Fibroblast of mammary gland (primary cell): Measurements from ENCODE around the gene BPIFB4.
"Not testable (repeated sequence)": the region's sequence is repeated elsewhere in the genome, so short reads cannot be mapped to it uniquely, and the experiment has no call there.

ENCODE experiments used
- DNase-seq: peaks from one replicate; pipeline ENCODE4 v3.0.0-alpha.2; 2010; ENCODE audit warnings: low read depth
- H3K4me3 ChIP-seq: 2 replicates; pipeline ENCODE4 v1.5.1; 2011; ENCODE audit warnings: low read depth, mild to moderate bottlenecking, low read length, moderate library complexity; ENCODE audit not compliant: control insufficient read depth
- TF ChIP-seq, protein P1 (sequence below): conservative IDR thresholded peaks from 2 replicates; pipeline ENCODE4 v1.5.1; 2011; ENCODE audit warnings: low read depth, low read length, inconsistent platforms; ENCODE audit not compliant: control insufficient read depth, insufficient read depth

The BPIFB4 gene

DNA sequence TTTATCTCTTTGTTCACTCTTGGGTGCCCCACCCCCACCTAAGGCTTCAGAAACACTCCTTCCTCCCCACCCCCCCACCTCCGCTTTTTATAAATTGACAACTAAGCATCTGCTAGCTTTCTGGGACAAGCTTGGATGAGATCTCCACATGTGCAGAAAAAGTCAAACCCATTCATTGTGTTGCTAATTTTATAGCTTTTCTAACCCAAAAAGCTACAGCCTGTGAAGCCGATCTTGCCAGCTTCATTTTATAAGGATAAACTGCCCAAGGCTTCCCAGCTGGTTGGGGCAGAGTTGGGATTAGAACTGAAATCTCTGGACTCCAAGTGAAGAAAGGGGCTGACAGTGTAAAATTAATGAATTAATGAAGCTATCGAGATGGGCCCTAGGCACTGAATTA lies 24.1 kb downstream of the BPIFB4 start:
- H3K4me3 ChIP-seq = no peak overlapping the region
- TF ChIP-seq, protein P1, sequence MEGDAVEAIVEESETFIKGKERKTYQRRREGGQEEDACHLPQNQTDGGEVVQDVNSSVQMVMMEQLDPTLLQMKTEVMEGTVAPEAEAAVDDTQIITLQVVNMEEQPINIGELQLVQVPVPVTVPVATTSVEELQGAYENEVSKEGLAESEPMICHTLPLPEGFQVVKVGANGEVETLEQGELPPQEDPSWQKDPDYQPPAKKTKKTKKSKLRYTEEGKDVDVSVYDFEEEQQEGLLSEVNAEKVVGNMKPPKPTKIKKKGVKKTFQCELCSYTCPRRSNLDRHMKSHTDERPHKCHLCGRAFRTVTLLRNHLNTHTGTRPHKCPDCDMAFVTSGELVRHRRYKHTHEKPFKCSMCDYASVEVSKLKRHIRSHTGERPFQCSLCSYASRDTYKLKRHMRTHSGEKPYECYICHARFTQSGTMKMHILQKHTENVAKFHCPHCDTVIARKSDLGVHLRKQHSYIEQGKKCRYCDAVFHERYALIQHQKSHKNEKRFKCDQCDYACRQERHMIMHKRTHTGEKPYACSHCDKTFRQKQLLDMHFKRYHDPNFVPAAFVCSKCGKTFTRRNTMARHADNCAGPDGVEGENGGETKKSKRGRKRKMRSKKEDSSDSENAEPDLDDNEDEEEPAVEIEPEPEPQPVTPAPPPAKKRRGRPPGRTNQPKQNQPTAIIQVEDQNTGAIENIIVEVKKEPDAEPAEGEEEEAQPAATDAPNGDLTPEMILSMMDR = no peak
- DNase-seq = no peak

DNA sequence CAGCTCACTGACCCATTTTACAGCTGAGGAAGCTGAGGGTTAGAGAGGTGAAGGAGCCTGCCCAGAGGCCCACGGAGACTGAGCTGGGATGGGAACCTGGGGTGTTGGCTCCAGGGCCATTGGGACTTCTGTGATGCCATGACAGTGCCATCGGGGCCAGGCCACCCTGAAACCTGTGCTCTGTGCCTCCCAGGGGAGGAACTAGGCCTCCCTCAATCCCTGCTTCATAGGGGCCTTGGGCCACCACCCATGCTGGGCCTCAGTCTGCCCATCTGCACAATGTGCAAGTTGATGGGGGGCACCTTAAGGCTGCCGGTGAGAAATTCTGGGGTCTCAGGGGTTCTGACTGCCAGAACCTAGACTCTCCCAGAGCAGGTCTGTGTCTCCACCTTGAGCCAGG lies 24.9 kb downstream of the BPIFB4 start:
- no peak for DNase-seq
- no peak overlapping the region for H3K4me3 ChIP-seq
- TF ChIP-seq, protein P1 = no peak

DNA sequence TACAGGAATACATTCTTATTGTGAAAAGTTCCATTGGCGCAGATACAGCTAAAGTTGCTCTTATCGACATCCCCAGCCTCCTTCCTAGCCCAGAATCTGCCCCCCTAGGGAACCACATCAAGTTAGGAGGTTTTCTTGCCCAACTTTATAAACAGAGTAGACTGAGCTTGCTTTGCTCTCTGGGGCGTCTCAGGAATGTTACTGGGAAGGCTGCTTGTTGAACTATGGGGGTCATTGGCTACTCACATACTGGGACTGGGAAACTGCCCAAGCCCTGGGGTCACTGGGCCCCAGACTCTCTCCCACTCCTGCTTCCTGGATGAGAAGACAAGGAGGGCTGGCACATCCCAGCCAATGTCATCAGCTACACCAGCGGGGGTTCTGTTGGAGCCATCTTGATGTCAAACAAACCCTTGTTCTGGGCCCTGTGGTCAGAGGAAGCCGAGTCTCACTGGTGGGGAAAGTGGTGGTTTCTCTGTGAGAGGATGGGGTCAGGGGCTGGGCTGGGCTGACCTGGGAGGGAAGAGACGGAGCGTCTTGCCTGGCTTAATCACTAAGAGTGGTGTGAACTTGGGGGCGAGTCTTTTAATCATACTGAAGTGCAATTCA lies 26.0 kb downstream of the BPIFB4 start:
- no peak for DNase-seq
- no peak overlapping the region for H3K4me3 ChIP-seq
- TF ChIP-seq, protein P1 = no peak

DNA sequence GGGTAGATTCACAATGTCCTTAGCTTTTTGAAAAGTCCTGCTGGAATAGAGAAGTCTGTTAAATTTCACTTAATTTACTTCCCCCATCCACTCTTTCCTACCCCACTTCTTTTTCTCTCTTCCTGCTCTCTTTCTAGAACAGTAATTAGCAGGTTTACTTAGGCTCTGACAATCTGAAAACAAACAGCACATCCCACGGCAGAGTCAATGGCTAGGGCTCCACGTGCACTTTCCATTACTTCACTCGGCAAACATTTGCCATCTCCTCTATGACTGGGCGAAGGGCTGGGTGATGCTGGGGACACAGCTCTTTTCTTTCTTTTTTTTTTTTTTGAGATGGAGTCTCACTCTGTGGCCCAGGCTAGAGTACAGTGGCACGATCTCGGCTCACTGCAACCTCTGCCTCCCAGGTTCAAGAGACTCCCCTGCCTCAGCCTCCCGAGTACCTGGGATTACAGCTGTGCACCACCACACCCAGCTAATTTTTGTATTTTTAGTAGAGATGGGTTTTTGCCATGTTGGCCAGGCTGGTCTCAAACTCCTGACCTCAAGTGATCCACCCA lies 26.7 kb downstream of the BPIFB4 start:
- H3K4me3 ChIP-seq, DNase-seq: not testable (repeated sequence)

DNA sequence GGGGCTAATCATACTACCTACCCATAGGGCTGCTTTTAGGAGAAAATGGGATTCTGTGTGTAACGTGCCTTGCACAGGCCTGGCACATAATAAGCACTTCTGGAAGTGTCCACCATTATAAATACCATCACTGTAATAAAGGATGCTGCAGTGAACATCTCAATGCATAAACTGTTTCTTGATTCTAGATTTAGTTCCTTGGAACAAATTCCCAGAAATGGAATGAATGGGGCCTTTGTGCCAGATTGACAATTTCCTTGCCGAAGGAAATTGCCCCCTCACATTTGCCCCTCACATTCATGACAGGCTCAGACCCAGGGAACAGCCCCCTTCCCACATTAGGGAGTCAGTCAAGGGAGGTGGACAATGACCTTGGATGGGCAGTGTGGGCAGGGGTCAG lies 29.2 kb downstream of the BPIFB4 start:
- no peak for DNase-seq
- no peak overlapping the region for H3K4me3 ChIP-seq
- TF ChIP-seq, protein P1 = no peak

DNA sequence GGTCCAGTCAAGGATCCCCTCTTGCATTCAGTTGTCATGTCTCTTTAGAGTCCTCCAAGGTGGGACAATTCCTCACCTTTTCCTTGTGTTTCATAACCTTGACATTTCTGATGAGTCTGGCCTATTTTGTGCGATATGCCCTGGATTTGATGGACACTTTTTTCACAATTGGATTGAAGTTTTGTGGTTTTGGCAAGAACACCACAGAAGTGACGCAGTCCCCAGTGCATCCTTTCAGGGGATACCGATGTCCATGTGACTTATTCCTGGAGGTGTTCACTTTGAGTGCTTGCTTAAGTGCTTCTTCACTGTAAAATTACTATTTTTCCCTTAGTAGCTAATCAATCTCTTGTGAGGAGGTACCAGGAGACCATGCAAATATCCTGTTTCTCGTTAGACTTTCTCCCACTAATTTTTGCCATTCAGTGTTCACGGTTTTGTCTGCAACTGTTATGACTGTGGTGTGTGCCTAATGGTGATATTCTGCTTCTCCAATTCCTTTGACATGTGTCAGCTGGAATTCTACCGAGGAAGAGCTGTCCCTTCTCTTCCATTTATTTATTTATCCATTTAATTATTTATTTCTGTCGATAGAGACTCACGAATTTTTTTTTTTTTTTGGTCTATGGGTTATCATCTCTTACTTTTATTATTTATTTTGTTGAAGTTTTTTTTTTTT lies 30.8 kb downstream of the BPIFB4 start:
- H3K4me3 ChIP-seq = no peak overlapping the region
- TF ChIP-seq, protein P1 = no peak
- DNase-seq = no peak

DNA sequence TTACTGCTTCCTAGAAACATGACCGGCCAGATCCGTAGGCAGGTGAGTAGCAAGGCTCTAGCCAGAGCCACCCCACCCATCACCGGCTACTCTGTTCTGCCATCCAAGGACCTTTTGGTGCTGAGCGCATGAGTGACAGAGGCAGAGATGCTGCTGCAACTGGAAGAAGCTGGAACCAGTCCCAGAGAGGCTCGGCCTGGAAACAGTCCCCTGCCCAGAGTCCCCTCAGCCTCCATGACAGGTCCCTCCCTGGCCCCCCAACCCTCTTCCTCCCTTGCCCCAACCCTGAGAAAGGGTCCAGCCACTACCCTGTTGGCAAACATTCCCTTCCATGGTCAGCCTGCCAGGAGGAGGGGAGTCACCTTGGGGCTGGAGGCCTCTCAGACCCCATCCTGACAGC lies 31.9 kb downstream of the BPIFB4 start:
- no peak overlapping the region for H3K4me3 ChIP-seq
- DNase-seq = no peak
- TF ChIP-seq, protein P1 = no peak
